ENCODE data around the gene SMARCA4. TPM values are rescaled to one million over a fixed set of nuclear protein-coding genes. Genes with fewer than 3 reads are reported as not detected.

Gene SMARCA4
- polyA plus RNA-seq, 1 experiment: 41.6 TPM

- no peaks in the 10 kb centered on the region for H3K27me3 ChIP-seq (ENCODE audit: control insufficient read depth, insufficient read depth, low read length)
- ChIA-PET CTCF (no interaction called here), POLR2A (no interaction called here)
- no peaks in the 10 kb centered on the region; the same call in 1 of the 2 replicates for H3K9me3 ChIP-seq (ENCODE audit: control insufficient read depth, insufficient read depth, low read length)
- DNase-seq (ENCODE audit: low read depth, low spot score): no peak
- H3K4me3 ChIP-seq (ENCODE audit: low read depth, low read length): no peak overlapping the region
- H3K27ac ChIP-seq (ENCODE audit: low read depth, low read length): no peak overlapping the region
- no peak for TF ChIP-seq CTCF (IDR thresholded peaks at IDR 0.05; ENCODE audit: low read depth, low read length)
Observed at GRCh38 chr19:10920288-10920655, 40.6 kb upstream of the SMARCA4 start.

- no peaks in the 10 kb centered on the region for H3K27me3 ChIP-seq (ENCODE audit: control insufficient read depth, insufficient read depth, low read length)
- ChIA-PET POLR2A (no interaction called here), CTCF (no interaction called here)
- no peak for TF ChIP-seq CTCF (IDR thresholded peaks at IDR 0.05; ENCODE audit: low read depth, low read length)
- no peak overlapping the region for H3K4me3 ChIP-seq (ENCODE audit: low read depth, low read length)
- DNase-seq (ENCODE audit: low read depth, low spot score): no peak
- no peaks in the 10 kb centered on the region; the same call in 1 of the 2 replicates for H3K9me3 ChIP-seq (ENCODE audit: control insufficient read depth, insufficient read depth, low read length)
- H3K27ac ChIP-seq (ENCODE audit: low read depth, low read length): no peak overlapping the region
Observed at GRCh38 chr19:10920781-10921180, 40.0 kb upstream of the SMARCA4 start.

- Histone ChIP-seq H3K9me3 (ENCODE audit: control insufficient read depth, insufficient read depth, low read length) (no peaks in the 10 kb centered on the region; the same call in 1 of the 2 replicates), H3K27ac (ENCODE audit: low read depth, low read length) (no peak overlapping the region), H3K4me3 (ENCODE audit: low read depth, low read length) (no peak overlapping the region), H3K27me3 (ENCODE audit: control insufficient read depth, insufficient read depth, low read length) (no peaks in the 10 kb centered on the region)
- TF ChIP-seq CTCF (IDR thresholded peaks at IDR 0.05; ENCODE audit: low read depth, low read length): no peak
- ChIA-PET CTCF (no interaction called here), POLR2A (no interaction called here)
- no peak for DNase-seq (ENCODE audit: low read depth, low spot score)
Observed at GRCh38 chr19:10921199-10921909, 39.5 kb upstream of the SMARCA4 start.

GRCh38 chr19:10921910-10922637 is 38.8 kb upstream of the SMARCA4 start:
- DNase-seq (ENCODE audit: low read depth, low spot score): no peak
- no peaks in the 10 kb centered on the region; the same call in 1 of the 2 replicates for H3K9me3 ChIP-seq (ENCODE audit: control insufficient read depth, insufficient read depth, low read length)
- ChIA-PET POLR2A (no interaction called here), CTCF (no interaction called here)
- H3K4me3 ChIP-seq (ENCODE audit: low read depth, low read length): no peak overlapping the region
- TF ChIP-seq CTCF (IDR thresholded peaks at IDR 0.05; ENCODE audit: low read depth, low read length): no peak
- no peaks in the 10 kb centered on the region for H3K27me3 ChIP-seq (ENCODE audit: control insufficient read depth, insufficient read depth, low read length)
- H3K27ac ChIP-seq (ENCODE audit: low read depth, low read length): no peak overlapping the region

- Histone ChIP-seq H3K27ac (ENCODE audit: low read depth, low read length) (no peak overlapping the region), H3K4me3 (ENCODE audit: low read depth, low read length) (no peak overlapping the region), H3K27me3 (ENCODE audit: control insufficient read depth, insufficient read depth, low read length) (no peaks in the 10 kb centered on the region), H3K9me3 (ENCODE audit: control insufficient read depth, insufficient read depth, low read length) (no peaks in the 10 kb centered on the region; the same call in 1 of the 2 replicates)
- POLR2A ChIA-PET: no interaction called here
- DNase-seq (ENCODE audit: low read depth, low spot score): no peak
- CTCF ChIA-PET: no interaction called here
- no peak for TF ChIP-seq CTCF (IDR thresholded peaks at IDR 0.05; ENCODE audit: low read depth, low read length)
Observed at GRCh38 chr19:10922638-10923014, 38.2 kb upstream of the SMARCA4 start.

Measured in AG04450 (cell line).